CD4-positive, alpha-beta T cell treated with Interleukin-17A for 4 hours (primary cell): ENCODE measurements around the gene TLR4.

Source experiments
- DNase-seq: peaks from one replicate; pipeline ENCODE4 v3.0.0-alpha.2; 2020; ENCODE audit warnings: mixed read lengths

The TLR4 gene

DNA sequence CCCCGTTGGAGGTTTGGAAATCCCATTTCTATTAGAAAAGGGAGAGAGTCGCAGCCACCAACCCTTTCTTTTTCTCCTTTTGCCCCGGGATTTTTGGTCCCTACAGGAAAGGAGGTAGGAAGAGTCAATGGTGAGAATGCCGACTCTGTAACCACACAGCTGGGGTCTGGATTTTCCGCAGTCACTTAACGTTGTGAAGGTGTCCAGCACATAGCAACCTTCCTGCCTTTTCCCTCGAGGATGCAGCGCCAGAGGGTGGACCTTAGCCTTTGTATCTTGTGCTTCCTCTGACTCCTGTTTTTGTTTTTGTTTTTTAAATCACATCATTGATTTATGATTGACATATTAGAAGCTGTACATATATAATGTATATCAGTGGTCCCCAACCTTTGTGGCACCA, 41.4 kb downstream of the TLR4 start:
- no peak for DNase-seq

DNA sequence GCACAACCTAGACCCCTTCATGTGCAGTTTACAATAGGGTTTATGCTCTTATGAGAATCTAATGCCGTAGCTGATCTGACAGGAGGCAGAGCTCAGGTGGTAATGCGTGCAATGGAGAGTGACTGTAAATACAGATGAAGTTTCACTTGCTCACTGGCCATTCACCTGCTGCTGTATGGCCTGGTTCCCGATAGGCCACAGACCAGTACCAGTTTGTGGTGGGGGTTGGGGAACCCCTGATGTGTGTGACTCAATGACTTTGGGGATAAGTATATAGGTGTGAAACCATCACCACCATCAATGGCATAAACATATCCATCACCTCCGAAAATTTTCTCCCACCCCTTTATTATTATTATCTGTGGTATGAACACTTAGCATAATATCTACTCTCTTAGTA, 42.1 kb downstream of the TLR4 start:
- no peak for DNase-seq

DNA sequence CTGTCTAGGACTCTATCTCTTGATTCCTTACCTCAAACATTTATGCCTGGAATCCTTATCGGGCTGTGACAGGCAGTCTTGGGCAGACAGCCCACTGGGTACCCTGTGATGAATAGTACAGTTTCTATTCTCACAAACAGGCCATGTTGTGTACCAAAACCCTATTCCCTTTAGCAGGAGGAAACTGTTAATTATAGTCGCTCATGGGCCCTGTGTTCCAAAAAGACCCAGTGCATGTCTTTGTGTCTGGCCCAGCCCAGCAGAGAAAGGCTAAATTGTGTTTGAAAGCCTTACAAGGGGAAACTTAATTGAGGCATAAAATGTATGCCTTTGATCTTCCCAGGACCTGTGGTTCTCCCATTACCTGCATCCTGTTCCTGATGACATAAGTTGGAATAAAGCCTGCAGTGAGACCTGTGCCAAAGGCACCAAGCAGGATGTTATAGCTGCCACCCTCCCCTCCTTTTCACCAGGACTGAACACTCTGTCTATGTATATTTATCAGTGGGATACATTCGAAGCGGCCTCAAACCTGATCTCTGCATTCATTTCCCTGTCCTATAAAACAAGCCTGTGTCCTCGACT, 43.3 kb downstream of the TLR4 start:
- DNase-seq: no peak

DNA sequence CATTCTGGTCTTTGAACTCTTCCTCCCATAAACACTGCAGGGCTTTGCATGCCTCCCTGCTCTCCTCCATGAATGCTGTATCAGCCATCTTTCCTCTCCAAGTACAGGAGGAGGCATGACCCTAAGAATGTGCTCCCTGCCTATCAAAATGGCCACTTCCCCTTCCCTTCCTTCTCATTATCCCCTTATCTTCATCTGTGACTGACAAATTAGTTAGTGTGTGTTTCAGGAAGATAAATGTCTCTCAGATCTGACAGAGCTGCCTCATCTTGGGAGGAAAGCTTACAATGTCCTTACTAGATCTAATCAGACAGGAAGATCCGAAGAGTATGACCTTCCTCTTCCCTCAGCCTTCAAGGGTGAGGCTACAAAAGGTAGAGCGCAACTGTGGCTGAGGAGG, 46.2 kb downstream of the TLR4 start:
- DNase-seq: no peak

DNA sequence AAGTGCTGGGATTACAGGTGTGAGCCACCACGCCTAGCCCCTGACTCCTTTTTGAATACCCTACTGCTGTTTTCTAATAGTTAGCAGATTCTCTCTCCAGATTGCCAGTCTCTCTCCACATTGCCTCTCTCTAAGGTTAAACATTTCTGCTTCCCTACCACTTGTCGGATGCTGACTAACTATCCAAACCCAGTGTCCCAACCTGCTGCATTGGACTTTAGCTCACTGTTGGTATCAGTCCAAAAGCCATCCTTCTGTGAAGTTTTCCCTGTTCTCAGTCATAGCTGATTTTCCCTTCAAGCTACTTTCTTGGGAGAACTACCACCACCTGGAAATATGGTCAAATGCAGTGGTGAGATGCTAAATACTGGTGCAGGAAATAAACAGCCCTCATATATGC, 48.7 kb downstream of the TLR4 start:
- DNase-seq: no peak

DNA sequence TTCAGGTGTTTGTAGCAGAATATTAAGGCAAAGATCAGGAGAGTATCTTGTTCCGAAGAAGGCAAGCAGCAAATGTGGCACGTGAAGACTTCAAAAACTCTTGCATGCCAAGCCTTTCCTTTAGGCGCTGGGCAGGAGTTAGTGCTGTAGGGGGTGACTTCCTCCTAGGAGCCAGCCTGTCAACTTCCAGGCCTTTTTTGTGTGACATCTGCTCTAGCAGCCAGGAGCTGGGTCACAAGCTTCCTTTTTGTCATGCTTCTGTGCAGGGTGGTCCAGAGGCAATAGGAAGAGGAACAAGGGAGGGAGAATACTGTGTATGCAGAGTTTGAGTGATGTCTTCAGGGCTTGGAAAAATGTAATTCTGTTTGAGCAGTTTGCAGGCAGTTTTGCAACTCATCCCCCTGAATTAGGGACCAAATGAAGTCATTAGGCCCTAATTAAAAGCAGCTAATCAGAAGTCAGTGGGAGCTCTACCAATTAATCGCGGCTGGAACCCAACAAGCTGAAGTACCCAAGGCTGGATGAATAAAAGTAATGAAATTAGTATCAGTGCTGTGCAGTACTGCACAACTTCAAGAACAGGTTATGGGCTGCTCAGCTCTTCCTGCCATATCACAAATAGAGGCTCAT, 53.5 kb downstream of the TLR4 start:
- DNase-seq: no peak

DNA sequence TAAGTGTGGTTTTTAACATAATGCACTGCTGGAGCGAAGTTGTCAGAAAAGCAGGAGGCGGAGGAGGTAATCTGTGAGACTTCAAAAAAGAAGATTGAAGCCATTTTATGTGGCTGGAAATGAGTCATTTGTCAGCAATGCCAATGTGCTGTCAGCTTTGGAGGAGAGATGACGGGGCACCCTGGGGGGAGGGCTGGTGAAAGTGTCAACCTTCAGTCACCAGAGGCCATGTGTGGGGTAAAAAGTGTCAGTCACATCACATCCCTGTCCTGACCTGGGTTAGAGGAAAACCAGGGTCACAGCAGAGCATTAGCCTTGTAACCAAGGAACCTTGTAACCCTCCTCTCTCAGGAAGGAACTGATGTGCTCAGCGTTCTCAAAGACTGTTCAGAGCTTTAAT, 59.1 kb downstream of the TLR4 start:
- DNase-seq: no peak

DNA sequence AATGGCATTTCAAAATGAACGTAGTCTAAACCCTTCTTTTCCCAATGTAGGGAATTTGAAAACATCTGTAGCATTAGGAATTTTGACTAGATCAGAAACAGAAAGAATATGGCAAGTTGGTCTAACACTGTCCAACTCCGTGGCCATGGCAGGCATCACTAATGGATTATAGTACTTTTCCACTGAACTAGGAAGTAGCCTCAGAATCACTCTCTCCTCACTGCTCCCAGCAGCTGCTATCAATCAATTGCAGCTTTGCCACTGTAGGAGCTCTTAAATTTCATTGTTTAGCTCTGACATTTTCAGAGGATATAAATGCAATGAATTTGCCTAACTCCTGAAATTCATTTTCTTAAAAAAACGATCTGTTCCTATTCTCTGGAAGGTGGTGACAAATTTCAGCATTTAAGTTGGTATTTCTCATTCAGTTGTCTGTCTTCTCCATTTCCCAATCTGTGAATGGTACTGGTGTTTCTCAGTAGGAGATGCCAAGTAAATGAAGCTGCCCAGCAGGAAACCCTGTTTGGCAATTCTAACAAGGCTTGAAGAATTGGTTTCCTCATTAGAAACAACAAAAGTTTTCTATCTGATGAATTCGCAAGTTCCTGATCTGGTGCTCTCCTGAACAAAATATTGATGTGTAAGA, 64.7 kb downstream of the TLR4 start:
- DNase-seq: no peak

DNA sequence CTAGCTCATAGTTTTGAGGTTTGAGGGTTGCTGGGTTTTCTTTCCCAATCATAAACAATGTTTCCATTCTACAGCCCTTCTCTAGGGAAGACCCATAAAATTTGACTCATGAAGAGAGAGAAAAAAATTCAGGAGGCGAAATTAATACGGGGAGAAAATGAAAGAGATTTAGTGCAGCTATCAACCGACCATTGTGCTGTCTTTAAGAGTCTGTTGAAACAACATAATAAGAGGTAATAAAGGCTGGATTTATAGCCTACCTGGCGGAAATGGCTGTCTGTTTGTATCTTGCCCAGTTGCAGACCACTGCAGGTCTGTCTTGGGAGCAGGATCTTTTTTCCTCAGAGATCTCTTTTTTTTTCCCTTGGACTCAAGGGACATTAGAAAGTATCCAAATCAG, 66.9 kb downstream of the TLR4 start:
- no peak for DNase-seq

DNA sequence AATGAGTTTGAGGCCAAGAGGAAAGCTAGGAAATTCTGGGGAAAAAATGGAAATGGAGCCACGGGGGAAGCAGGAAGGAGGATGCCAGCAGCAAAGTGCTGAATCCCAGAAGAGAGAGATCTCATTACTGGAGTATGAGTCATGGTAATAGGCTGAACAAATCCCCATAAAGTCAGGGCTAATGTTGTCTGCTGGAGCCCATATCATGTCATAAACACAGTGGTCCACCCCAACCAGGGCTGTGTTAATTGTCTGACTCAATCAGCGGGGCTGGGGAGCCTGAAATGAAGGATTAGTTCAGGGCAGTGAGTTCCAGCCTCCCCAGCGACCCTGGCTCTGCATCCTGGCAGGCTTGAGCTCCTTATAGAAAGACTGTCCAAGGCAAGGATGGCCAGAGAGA, 68.8 kb downstream of the TLR4 start:
- DNase-seq: no peak
